ENCODE measurements around the gene LRRC34.

DNA sequence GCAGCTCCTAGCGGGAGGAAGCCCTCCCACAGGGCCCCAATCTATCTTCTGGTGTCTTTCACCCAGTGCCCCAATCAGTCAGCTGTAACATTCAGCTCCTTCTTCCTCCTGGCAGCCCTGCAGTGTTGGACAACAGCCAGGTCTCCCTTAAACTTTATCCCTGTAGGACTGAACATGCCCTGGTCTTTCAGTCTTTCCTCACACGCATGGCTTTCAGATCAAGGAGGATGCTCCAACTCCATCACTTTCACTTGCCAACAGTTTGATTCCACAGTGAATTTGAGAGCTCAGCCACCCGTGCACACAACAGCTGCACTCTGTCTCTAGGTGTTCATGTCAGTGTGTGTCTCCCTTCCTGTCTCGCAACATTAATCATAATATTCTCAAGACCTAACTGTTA lies 28.5 kb upstream of the LRRC34 start:
- no peak for TF ChIP-seq POLR2AphosphoS5 (IDR thresholded peaks at IDR 0.05; ENCODE audit: borderline replicate concordance, low read depth, low read length)
- TF ChIP-seq EZH2 (IDR thresholded peaks at IDR 0.05), result no peak
- no peak for TF ChIP-seq FOXP2 (optimal IDR thresholded peaks at IDR 0.05; ENCODE audit: control extremely low read depth, extremely low read length, insufficient read depth)
